PC-3 (cell line): ENCODE results near the gene SULT1E1. TPM values are rescaled to one million over a fixed set of nuclear protein-coding genes. Genes with fewer than 3 reads are reported as not detected.

Experiments
- ATAC-seq: fragments of 200-7000 bp; cut with Tn5 transposase; 2 replicates; pipeline ENCODE4 v1.9.1; 2020; ENCODE audit warnings: mild to moderate bottlenecking, moderate library complexity
- BruUV-seq: library from RNA; stranded (reverse); fragments of 400-500 nt; replicated peaks from 2 replicates; lab custom pipeline; 2021; lab: Mats Ljungman, UMichigan
- CTCF ChIA-PET: fragments of 300-600 bp; sonication (Branson Sonifier 250); formaldehyde crosslinking; loops from one replicate; lab custom pipeline; 2022; ENCODE audit warnings: antibody characterized with exemption; lab: Charles Lee
- POLR2A ChIA-PET: fragments of 300-600 bp; sonication (Branson Sonifier 250); formaldehyde crosslinking; loops from one replicate; lab custom pipeline; 2022; ENCODE audit warnings: antibody characterized with exemption; ENCODE audit not compliant: unreplicated experiment; lab: Charles Lee
- DNase-seq: peaks from one replicate; pipeline ENCODE4 v3.0.0-alpha.2; 2015
- H2AFZ ChIP-seq: fragments of 300-600 bp; sonication (generic); 2 replicates; pipeline ENCODE4 v1.6.0; 2016; ENCODE audit warnings: antibody characterized with exemption, low read length
- H3F3A ChIP-seq: fragments of 300-600 bp; sonication (generic); one replicate; pipeline ENCODE4 v1.6.0; 2017; ENCODE audit warnings: antibody characterized with exemption, low read length, control low read depth, mild to moderate bottlenecking; ENCODE audit not compliant: unreplicated experiment
- H3K27ac ChIP-seq: fragments of 300-600 bp; sonication (generic); 2 replicates; pipeline ENCODE4 v1.5.1; 2016; ENCODE audit warnings: mild to moderate bottlenecking, low read length
- H3K27me3 ChIP-seq: fragments of 300-600 bp; sonication (generic); 2 replicates; pipeline ENCODE4 v1.6.1; 2016; ENCODE audit warnings: low read length, mixed read lengths
- H3K36me3 ChIP-seq: fragments of 300-600 bp; sonication (generic); 2 replicates; pipeline ENCODE4 v1.6.1; 2016; ENCODE audit warnings: low read depth, mixed run types, low read length, mixed read lengths
- H3K4me1 ChIP-seq: fragments of 300-600 bp; sonication (generic); 2 replicates; pipeline ENCODE4 v1.5.1; 2016; ENCODE audit warnings: low read length; ENCODE audit not compliant: insufficient read depth
- H3K4me2 ChIP-seq: fragments of 300-600 bp; sonication (generic); 2 replicates; pipeline ENCODE4 v1.6.0; 2016; ENCODE audit warnings: low read length
- H3K4me3 ChIP-seq: fragments of 300-600 bp; sonication (generic); 2 replicates; pipeline ENCODE4 v1.5.1; 2016; ENCODE audit warnings: mild to moderate bottlenecking, low read length, mixed read lengths
- H3K79me2 ChIP-seq: fragments of 300-600 bp; sonication (generic); 2 replicates; pipeline ENCODE4 v1.6.1; 2017; ENCODE audit warnings: low read length, mixed read lengths
- H3K9ac ChIP-seq: fragments of 300-600 bp; sonication (generic); 2 replicates; pipeline ENCODE4 v1.6.0; 2016; ENCODE audit warnings: mild to moderate bottlenecking, low read length
- H3K9me2 ChIP-seq: fragments of 300-600 bp; sonication (generic); replicated peaks from 2 replicates; pipeline ENCODE4 v1.6.1; 2016; ENCODE audit warnings: mixed run types, low read length, mixed read lengths
- H3K9me3 ChIP-seq: fragments of 300-600 bp; sonication (generic); 2 replicates; pipeline ENCODE4 v1.6.1; 2016; ENCODE audit warnings: low read length, mixed read lengths
- H4K20me1 ChIP-seq: fragments of 300-600 bp; sonication (generic); 2 replicates; pipeline ENCODE4 v1.6.1; 2016; ENCODE audit warnings: low read length, mixed read lengths
- EZH2 ChIP-seq: fragments of 300-600 bp; sonication (generic); IDR thresholded peaks from one replicate; pipeline ENCODE4 v1.6.1; 2017; ENCODE audit warnings: antibody characterized with exemption, mild to moderate bottlenecking, low read length; ENCODE audit not compliant: unreplicated experiment
- EZH2phosphoT487 ChIP-seq: fragments of 300-600 bp; sonication (generic); IDR thresholded peaks from 2 replicates; pipeline ENCODE4 v1.6.1; 2018; ENCODE audit warnings: mild to moderate bottlenecking, antibody characterized with exemption, low read length, borderline replicate concordance
- intact Hi-C: fragments of 100-400 bp; cut with micrococcal nuclease; formaldehyde crosslinking; loops from 2 replicates; pipeline ENCODE4 v1.9.0; 2023
- total RNA-seq: library from RNA; depleted of rRNA; stranded (reverse); fragments of >200 nt; gene quantifications from 2 replicates; pipeline ENCODE4 v1.2.3, GENCODE V29; 2014
- TF ChIP-seq, protein P1 (sequence below): fragments of 300-600 bp; sonication (generic); conservative IDR thresholded peaks from 2 replicates; pipeline ENCODE4 v1.5.1; 2017; ENCODE audit warnings: antibody characterized with exemption, low read depth, mild to moderate bottlenecking, low read length

Gene SULT1E1
- total RNA-seq, 1 experiment from 2014 or later = not detected

- Histone ChIP-seq H3K27ac (no peak overlapping the region), H3K36me3 (no peaks in the 10 kb centered on the region)
- TF ChIP-seq EZH2phosphoT487 (no peak), EZH2 (no peak)
- TF ChIP-seq, protein P1, sequence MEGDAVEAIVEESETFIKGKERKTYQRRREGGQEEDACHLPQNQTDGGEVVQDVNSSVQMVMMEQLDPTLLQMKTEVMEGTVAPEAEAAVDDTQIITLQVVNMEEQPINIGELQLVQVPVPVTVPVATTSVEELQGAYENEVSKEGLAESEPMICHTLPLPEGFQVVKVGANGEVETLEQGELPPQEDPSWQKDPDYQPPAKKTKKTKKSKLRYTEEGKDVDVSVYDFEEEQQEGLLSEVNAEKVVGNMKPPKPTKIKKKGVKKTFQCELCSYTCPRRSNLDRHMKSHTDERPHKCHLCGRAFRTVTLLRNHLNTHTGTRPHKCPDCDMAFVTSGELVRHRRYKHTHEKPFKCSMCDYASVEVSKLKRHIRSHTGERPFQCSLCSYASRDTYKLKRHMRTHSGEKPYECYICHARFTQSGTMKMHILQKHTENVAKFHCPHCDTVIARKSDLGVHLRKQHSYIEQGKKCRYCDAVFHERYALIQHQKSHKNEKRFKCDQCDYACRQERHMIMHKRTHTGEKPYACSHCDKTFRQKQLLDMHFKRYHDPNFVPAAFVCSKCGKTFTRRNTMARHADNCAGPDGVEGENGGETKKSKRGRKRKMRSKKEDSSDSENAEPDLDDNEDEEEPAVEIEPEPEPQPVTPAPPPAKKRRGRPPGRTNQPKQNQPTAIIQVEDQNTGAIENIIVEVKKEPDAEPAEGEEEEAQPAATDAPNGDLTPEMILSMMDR = no peak
These were observed 11.9 kb downstream of the SULT1E1 start for GRCh38 chr4:69848028-69848427.

DNA sequence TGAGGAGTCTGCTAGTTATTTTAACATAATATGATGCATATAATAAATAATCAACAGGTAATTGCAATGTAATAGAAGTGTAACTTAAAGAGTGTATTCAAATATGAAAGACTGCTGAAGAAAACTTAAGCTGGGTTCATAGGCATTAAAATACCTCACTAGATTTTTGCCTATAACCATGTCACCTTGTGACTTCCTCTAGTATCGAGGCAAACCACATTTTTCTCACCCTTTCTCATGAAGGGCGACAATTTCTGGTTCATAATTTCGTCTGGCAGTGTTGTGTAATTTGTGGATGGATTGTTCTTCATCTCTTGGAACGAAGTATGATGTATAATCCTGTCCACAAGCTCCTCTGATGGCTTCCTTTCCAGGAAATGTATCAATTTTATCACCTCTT is 16.0 kb downstream of the SULT1E1 start:
- Histone ChIP-seq H3K27ac (no peak overlapping the region), H3K9ac (no peak overlapping the region), H3K27me3 (no peaks in the 10 kb centered on the region; the same call in 1 of the 2 replicates), H3K36me3 (no peaks in the 10 kb centered on the region), H4K20me1 (no peaks in the 10 kb centered on the region), H3K4me3 (no peak overlapping the region), H3F3A (no peaks in the 10 kb centered on the region), H3K9me3 (no peaks in the 10 kb centered on the region), H3K4me2 (no peak overlapping the region), H3K9me2 (no peaks in the 10 kb centered on the region), H2AFZ (no peak overlapping the region), H3K79me2 (no peaks in the 10 kb centered on the region), H3K4me1 (no peaks in the 10 kb centered on the region)
- intact Hi-C loops = no loop called here
- POLR2A ChIA-PET = no interaction called here
- DNase-seq = no peak
- ATAC-seq = no peak
- BruUV-seq = no TSS peak
- TF ChIP-seq EZH2phosphoT487 (no peak), EZH2 (no peak)
- TF ChIP-seq, protein P1 = no peak
- CTCF ChIA-PET = no interaction called here

More at GRCh38 chr4:69848028-69848427, 11.9 kb downstream of the SULT1E1 start:
- no peak overlapping the region for H2AFZ ChIP-seq
- no peaks in the 10 kb centered on the region; the same call in 1 of the 2 replicates for H3K27me3 ChIP-seq
- H3K9me2 ChIP-seq = no peaks in the 10 kb centered on the region
- no peaks in the 10 kb centered on the region for H3F3A ChIP-seq
- CTCF ChIA-PET = no interaction called here
- POLR2A ChIA-PET = no interaction called here
- no peak overlapping the region for H3K4me3 ChIP-seq
- H3K4me2 ChIP-seq = no peak overlapping the region
- H3K4me1 ChIP-seq = no peaks in the 10 kb centered on the region
- DNase-seq (no peak), ATAC-seq (no peak)
- H3K79me2 ChIP-seq = no peaks in the 10 kb centered on the region
- intact Hi-C loops = no loop called here
- H4K20me1 ChIP-seq = no peaks in the 10 kb centered on the region
- H3K9ac ChIP-seq = no peak overlapping the region
- no TSS peak for BruUV-seq
- H3K9me3 ChIP-seq = no peaks in the 10 kb centered on the region

DNA sequence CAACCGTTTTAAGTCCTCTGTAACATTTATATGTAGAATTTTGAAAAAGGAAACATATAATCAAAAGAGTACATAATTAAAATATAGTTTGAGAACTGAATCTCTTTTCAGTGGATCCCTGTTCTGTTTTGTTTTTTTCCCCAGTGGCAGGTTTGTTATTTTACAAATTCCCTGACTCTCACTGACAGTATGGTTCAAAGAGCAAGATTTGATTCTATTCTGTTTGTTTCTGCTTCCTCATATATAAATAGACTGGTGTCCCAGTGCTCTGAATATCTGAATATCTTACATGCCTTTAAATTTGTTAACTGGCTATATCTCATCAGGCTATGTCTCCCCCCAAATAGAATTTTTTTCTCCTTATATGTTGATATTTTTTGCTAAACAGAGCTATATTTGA is 16.6 kb downstream of the SULT1E1 start:
- H3K9ac ChIP-seq = no peak overlapping the region
- TF ChIP-seq, protein P1 = no peak
- TF ChIP-seq EZH2 = no peak
- no peak for TF ChIP-seq EZH2phosphoT487
- no peak overlapping the region for H3K4me2 ChIP-seq
- no peaks in the 10 kb centered on the region for H3F3A ChIP-seq
- H3K4me1 ChIP-seq = no peaks in the 10 kb centered on the region
- no peaks in the 10 kb centered on the region for H3K79me2 ChIP-seq
- H3K4me3 ChIP-seq = no peak overlapping the region
- no peaks in the 10 kb centered on the region for H3K36me3 ChIP-seq
- no peaks in the 10 kb centered on the region for H3K9me2 ChIP-seq
- ChIA-PET CTCF (no interaction called here), POLR2A (no interaction called here)
- no peak overlapping the region for H3K27ac ChIP-seq
- no peak for DNase-seq
- H3K27me3 ChIP-seq = no peaks in the 10 kb centered on the region; the same call in 1 of the 2 replicates
- no TSS peak for BruUV-seq
- intact Hi-C loops = no loop called here
- ATAC-seq = no peak
- no peak overlapping the region for H2AFZ ChIP-seq
- H4K20me1 ChIP-seq = no peaks in the 10 kb centered on the region
- H3K9me3 ChIP-seq = no peaks in the 10 kb centered on the region
